GM19372 (cell line): ENCODE data around the gene DRAXIN.

ENCODE experiments used
- ATAC-seq: cut with Tn5 transposase; IDR thresholded peaks from one replicate; pipeline ENCODE4 v1.9.1; 2021; ENCODE audit warnings: mild to moderate bottlenecking, low read depth, moderate library complexity; ENCODE audit not compliant: unreplicated experiment

DRAXIN gene

GRCh38 chr1:11654939-11655808 is 36.3 kb upstream of the DRAXIN start:
- ATAC-seq, result no peak

DNA sequence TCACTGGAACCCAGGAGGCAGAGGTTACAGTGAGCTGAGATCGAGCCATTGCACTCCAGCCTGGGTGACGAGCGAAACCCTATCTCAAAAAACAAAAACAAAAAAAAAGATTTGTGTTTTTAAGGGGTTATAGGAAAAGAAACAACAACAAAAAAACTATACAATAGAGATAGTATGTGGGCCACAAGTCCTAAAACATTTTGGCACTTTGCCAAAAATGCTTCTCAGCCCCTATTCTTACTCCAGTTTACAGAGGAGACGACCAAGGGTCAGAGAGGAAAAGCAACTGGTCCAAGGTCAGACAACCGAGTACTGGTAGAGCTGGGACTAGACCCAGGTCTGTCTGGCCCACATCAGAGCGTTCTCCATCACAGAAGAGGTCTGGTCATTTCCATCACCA is 33.9 kb upstream of the DRAXIN start:
- no peak for ATAC-seq

- ATAC-seq, result no peak
Measured at GRCh38 chr1:11658542-11658941, 33.0 kb upstream of the DRAXIN start.

- ATAC-seq, result no peak
Measured at GRCh38 chr1:11659748-11660147, 31.8 kb upstream of the DRAXIN start.

GRCh38 chr1:11661103-11661502 is 30.4 kb upstream of the DRAXIN start:
- ATAC-seq, result no peak

DNA sequence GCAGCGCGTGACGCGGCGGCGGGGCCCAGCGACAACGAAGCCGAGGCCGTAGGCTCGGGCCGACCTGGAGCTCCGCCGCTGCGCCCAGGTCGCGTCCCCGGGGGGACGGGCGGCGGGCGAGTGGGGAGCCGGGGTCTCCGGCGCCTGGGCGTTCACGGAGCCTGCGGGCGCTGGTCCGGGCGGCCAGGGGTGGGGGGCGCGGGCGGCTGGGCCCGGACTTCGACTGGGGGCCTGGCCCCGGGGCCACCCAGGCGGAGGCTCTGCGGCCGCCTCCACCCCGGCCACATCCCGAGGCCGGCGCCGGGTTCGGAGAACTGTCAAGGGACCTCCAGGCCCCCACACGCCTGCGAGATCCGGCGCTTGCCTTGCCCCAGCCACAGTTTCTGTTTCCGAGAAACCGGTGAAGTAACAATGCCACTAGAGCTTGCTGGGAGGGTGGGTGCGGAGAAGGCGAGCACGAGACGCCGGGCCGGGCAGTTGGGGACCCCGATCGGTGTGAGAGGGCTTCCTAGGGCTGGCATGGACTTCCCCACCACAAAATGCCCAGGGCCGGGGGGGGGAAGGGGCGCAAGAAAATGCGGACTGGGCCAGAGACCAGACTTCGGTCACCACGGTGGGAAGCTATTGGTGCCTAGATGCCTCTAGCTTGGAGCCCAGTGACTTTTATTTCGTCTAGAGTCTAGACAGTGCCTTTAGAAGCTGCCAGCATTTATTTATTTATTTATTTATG is 27.0 kb upstream of the DRAXIN start:
- ATAC-seq, result peak; percentile 48

DNA sequence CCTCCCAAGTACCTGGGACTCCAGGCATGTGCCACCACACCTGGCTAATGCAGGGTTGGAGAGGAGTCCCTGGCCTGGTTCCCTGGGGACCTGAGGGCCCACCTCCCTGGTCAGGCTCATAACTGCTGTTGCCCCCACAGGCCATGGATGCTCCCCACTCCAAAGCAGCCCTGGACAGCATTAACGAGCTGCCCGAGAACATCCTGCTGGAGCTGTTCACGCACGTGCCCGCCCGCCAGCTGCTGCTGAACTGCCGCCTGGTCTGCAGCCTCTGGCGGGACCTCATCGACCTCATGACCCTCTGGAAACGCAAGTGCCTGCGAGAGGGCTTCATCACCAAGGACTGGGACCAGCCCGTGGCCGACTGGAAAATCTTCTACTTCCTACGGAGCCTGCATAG is 23.0 kb upstream of the DRAXIN start:
- ATAC-seq, result no peak

GRCh38 chr1:11670747-11671146 is 20.8 kb upstream of the DRAXIN start:
- ATAC-seq, result no peak

DNA sequence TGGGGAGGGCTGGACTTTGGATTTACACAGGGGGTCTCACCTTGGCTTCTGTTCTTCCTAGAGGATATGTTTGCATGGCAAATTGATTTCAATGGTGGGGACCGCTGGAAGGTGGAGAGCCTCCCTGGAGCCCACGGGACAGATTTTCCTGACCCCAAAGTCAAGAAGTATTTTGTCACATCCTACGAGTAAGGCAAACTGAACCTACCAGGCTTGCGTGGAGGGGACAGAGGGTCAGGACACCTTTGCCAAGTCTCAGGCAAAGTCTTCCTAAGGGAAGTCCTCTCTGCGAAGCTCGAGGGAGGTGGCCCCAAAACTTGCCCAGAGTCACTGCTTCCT is 20.3 kb upstream of the DRAXIN start:
- ATAC-seq, result no peak

DNA sequence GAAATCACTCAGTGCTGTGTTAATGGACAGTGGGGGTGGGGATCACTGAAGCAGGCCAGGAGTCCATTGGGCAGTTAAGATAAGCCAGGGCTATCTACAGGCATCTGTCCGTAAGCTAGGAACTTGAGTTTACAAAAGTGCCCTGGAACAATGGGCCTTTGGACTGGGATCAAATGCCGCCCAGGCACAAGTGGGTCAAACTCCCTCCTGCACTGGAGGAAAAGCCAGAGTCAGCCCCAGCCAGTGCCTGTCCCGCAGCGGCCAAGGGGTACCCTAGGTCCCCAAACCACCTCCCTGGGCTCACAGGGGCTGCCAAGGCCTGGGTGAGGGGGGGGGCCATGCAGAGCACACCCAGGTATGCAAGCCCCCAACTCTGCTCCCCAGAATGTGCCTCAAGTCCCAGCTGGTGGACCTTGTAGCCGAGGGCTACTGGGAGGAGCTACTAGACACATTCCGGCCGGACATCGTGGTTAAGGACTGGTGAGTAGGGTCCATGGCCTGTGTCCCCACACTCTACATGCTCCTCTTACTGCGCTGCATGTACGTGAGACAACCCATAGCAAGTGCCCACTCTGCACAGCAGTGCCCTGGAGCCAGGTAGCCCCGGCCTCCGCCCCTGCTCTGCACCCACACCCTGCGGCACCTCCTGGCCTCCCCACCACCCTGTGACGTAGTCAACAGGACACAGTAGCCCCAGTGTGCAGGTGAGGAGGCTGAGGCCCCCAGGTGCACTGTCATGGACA is 19.8 kb upstream of the DRAXIN start:
- no peak for ATAC-seq

DNA sequence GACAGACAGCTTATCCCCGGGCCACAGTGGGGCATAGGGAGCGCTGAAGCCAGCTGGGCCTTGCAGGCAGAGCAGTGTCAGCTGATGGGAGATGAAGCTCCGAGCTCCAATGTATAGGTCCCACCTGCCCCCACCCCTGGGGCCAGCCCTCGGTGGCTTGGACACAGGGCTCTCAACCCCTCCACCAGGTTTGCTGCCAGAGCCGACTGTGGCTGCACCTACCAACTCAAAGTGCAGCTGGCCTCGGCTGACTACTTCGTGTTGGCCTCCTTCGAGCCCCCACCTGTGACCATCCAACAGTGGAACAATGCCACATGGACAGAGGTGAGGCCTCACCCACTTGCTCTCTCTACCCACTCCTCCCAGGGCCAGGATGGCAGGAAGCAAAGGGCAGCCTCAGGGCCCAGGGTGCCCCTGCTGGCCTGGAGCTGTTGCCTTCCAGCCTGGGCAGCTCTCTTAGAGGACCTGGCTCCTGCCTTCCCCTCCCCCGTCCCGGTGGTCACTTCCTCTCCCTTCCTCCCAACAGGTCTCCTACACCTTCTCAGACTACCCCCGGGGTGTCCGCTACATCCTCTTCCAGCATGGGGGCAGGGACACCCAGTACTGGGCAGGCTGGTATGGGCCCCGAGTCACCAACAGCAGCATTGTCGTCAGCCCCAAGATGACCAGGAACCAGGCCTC is 18.3 kb upstream of the DRAXIN start:
- ATAC-seq, result no peak

GRCh38 chr1:11674488-11674887 is 17.0 kb upstream of the DRAXIN start:
- ATAC-seq, result no peak

DNA sequence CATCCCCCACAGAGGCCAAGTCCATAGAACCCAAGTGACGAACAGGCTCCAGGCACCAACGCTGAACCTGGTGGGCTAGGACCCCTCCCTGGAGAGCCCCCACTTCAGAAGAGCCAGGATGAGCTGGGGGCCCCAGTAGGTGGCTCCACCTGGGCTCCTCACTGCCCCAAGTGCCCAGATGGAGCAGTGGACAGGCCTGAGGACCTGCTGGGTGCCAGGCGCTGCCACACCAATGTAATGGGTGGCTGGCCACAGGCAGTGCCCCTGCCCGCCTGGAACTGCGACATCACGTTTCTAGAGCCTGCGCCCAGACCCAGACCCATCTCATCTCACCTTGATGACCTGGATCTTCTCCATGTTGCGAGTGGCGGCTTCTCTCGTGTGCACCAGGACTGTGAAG is 16.2 kb upstream of the DRAXIN start:
- ATAC-seq, result no peak

DNA sequence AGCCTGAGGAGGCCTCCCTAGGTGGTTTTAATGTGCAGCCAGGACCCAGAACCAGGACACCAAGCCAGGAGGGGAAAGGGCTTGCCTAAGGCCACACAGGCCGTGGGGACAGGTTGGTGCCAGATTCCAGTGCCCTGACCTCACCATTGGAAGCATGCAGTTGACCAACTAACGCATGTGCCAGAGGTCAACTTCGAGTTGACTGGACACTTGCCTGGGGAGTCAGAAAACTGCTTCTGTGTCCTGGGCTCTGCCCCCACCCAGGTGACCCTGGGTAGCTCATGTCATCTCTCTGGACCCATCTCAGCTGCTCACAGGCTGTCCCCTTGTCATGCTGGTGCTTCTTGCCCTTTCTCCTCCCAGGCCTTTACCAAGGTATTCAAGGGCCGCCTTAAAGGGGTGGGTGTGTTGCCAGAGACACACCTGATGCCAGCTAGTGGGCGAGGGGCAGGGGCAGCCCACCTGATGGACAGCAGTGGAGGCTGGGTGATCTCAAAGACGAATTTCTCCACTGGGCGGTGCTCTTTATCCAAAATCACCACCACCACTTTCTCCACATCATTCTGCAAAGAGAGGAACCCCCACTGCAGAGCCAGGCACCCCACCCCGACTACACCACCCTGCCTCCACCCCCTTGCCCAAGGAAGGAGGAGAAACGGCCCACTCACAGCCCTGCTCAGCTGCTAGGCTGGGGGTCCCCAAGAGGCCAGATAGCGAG is 15.0 kb upstream of the DRAXIN start:
- ATAC-seq, result no peak

DNA sequence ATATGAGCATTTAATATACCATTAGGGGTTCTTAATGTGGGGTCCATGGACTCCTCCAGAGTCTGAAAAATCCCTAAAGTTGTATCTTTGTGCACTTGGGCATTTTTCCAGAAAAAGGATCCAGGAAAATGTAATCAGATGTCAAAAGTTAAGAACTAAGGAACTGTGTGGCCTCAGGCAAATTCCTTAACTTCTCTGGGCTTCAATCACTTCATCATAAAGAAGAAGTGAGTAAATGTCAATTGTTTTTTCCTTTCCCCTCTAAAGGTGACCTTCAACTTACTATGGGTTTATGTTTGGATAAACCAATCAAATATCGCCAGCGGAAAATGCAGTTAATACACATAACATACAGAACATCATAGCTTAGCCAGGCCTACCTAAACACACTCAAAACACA is 13.1 kb upstream of the DRAXIN start:
- no peak for ATAC-seq

- ATAC-seq, result no peak
Measured at GRCh38 chr1:11680270-11681070, 11.0 kb upstream of the DRAXIN start.

- peak; percentile 85 for ATAC-seq
Measured at GRCh38 chr1:11681071-11681771, 10.3 kb upstream of the DRAXIN start, which contains the start of gene MAD2L2. TSS of gene MAD2L2 (minus strand) at chr1:11681148. CDS start at chr1:11680601, 547 bp downstream.

DNA sequence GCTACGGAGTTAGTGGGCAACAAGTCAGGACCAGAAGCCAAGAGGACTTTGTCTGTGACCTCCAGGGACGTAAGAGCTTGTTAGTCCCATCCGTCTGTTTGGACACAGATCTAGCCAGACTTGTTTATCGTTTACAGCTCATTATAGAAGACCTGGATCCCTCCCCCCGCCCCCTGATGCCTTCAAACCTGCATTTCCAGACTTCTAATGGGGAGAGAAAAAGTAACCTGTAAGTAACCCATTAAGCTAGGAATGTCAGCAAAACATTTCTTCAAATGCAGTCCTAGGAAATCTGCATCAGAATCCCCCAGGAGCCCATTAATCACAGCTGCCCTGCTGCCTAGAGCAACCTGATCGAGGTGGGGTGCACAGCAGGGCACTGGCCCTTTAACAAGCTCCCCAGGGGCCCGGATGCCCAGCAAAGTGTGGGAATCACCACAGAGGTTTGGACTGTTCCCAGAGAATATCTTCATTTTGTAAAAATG is 9.2 kb upstream of the DRAXIN start:
- no peak for ATAC-seq
